GM19351 (cell line): Measurements from ENCODE around the gene TMX1.
"Not testable (repeated sequence)": the region's sequence is repeated elsewhere in the genome, so short reads cannot be mapped to it uniquely, and the experiment has no call there.

Source experiments
- ATAC-seq: cut with Tn5 transposase; IDR thresholded peaks from one replicate; pipeline ENCODE4 v1.9.1; 2021; ENCODE audit warnings: mild to moderate bottlenecking, moderate library complexity; ENCODE audit not compliant: unreplicated experiment

The TMX1 gene

GRCh38 chr14:51239813-51240803 is at the start of gene TMX1:
TSS of gene TMX1 (plus strand) at chr14:51240247. CDS start at chr14:51240293, 46 bp downstream.
- ATAC-seq, result peak; percentile 83

GRCh38 chr14:51201890-51202289 is 38.2 kb upstream of the TMX1 start:
- ATAC-seq, result peak; percentile 43

- peak; percentile 56 for ATAC-seq
Measured at GRCh38 chr14:51202914-51203665, 37.0 kb upstream of the TMX1 start.

- no peak for ATAC-seq
Measured at GRCh38 chr14:51203881-51204280, 36.2 kb upstream of the TMX1 start.

GRCh38 chr14:51205486-51205885 is 34.6 kb upstream of the TMX1 start:
- no peak for ATAC-seq

- no peak for ATAC-seq
Measured at GRCh38 chr14:51206462-51206861, 33.6 kb upstream of the TMX1 start.

- ATAC-seq, result no peak
Measured at GRCh38 chr14:51207621-51208020, 32.4 kb upstream of the TMX1 start.

GRCh38 chr14:51208982-51209381 is 31.1 kb upstream of the TMX1 start:
- no peak for ATAC-seq

GRCh38 chr14:51209457-51209856 is 30.6 kb upstream of the TMX1 start:
- ATAC-seq, result no peak

- ATAC-seq, result no peak
Measured at GRCh38 chr14:51210594-51210993, 29.5 kb upstream of the TMX1 start.

- no peak for ATAC-seq
Measured at GRCh38 chr14:51211149-51211548, 28.9 kb upstream of the TMX1 start.

- no peak for ATAC-seq
Measured at GRCh38 chr14:51216602-51217001, 23.4 kb upstream of the TMX1 start.

- ATAC-seq, result no peak
Measured at GRCh38 chr14:51219473-51220448, 20.3 kb upstream of the TMX1 start.

GRCh38 chr14:51223463-51223862 is 16.6 kb upstream of the TMX1 start:
- ATAC-seq, result not testable (repeated sequence)

- ATAC-seq, result no peak
Measured at GRCh38 chr14:51224551-51224950, 15.5 kb upstream of the TMX1 start.

- no peak for ATAC-seq
Measured at GRCh38 chr14:51225751-51226150, 14.3 kb upstream of the TMX1 start.

- no peak for ATAC-seq
Measured at GRCh38 chr14:51228391-51228790, 11.7 kb upstream of the TMX1 start.

- no peak for ATAC-seq
Measured at GRCh38 chr14:51228890-51229289, 11.2 kb upstream of the TMX1 start.

- no peak for ATAC-seq
Measured at GRCh38 chr14:51236314-51236713, 3.7 kb upstream of the TMX1 start.

GRCh38 chr14:51240804-51241380 is 845 bp downstream of the TMX1 start:
- ATAC-seq, result no peak
